ENCODE results near the gene SELENOM. TPM values are rescaled to one million over a fixed set of nuclear protein-coding genes. Genes with fewer than 3 reads are reported as not detected.

The SELENOM gene
- total and polyA plus RNA-seq, 2 of the 8 experiments (the other 6 are each of a cell fraction or from before 2014, with no cell fraction given) = 22.7 to 40.0 TPM

DNA sequence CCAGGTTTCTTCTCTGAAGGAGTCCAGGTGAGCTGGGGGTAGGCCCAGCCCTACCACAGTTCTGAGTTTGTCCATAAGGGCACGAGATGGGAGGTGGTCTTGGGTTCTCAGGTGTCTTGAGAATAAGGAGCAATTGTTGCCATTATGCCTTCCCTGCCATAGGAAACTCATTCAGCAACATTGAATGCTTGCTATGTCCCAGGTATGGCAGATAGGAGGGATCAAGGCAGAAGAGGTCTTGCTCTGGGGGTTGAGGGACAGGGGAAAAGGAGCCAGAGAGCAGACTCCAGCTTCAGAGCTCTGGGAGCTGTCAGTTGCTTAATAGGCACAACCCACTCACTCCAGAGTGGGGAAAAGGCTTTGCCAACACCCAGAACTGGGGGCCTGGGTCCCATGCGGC lies 4.3 kb downstream of the SELENOM start:
- H3K36me3 ChIP-seq (ENCODE audit: control insufficient read depth in 2 of 4, insufficient read depth in 4 of 4, low read length in 3 of 4) = no peaks in the 10 kb centered on the region
- H2BK120ac ChIP-seq (replicated peaks; ENCODE audit: low read depth, low read length) = no peak overlapping the region
- H2AFZ ChIP-seq (ENCODE audit: low read length) = no peak overlapping the region
- CTCF ChIA-PET (ENCODE audit: partially characterized antibody) = interaction anchor here (0.7 to 16.8 kb wide), 7 partner anchors 10 to 360 kb away, joined by 3 to 207 read pairs (median 5); partner anchors contain the start of gene SMTN
- H3K23me2 ChIP-seq (ENCODE audit: low read depth, low read length) = peaks cover 12% of the 10 kb centered on the region; the same call in 1 of the 2 replicates
- H4K91ac ChIP-seq (replicated peaks; ENCODE audit: insufficient read length, low read length) = no peak overlapping the region
- H3K4me1 ChIP-seq (replicated peaks in 1 of 4; ENCODE audit: control insufficient read depth in 3 of 4, insufficient read depth in 4 of 4, low read length in 3 of 4) = peaks cover under 1 to 25% (median 18%) of the 10 kb centered on the region in 4 experiments
- H2BK12ac ChIP-seq (ENCODE audit: low read depth, low read length) = no peak overlapping the region
- no peak overlapping the region for H3K27ac ChIP-seq (ENCODE audit: low read depth, low read length)
- peaks cover 10 to 23% (median 22%) of the 10 kb centered on the region in 4 experiments for H3K27me3 ChIP-seq (replicated peaks in 1 of 4; ENCODE audit: control insufficient read depth in 3 of 4, extremely low read depth in 1 of 4, insufficient read depth in 3 of 4, low read length in 3 of 4)
- no peak overlapping the region for H3K9ac ChIP-seq (replicated peaks in 1 of 4; ENCODE audit: extremely low read depth in 1 of 4, low read depth in 3 of 4, low read length in 3 of 4)
- FAIRE-seq (no peak), DNase-seq (ENCODE audit: low read depth in 1 of 2, low spot score in 2 of 2) (no peak)
- no peaks in the 10 kb centered on the region for H3K79me2 ChIP-seq (ENCODE audit: control insufficient read depth in 1 of 2, insufficient read depth in 2 of 2, low read length in 2 of 2)
- no peaks in the 10 kb centered on the region for H3K9me3 ChIP-seq (ENCODE audit: insufficient read depth in 2 of 2, low read depth in 1 of 2, low read length in 1 of 2)
- H3K79me1 ChIP-seq (ENCODE audit: low read depth, low read length) = no peaks in the 10 kb centered on the region; the same call in 1 of the 2 replicates
- POLR2A ChIA-PET (ENCODE audit: partially characterized antibody) = interaction anchor here (1.0 to 2.3 kb wide), 4 partner anchors 18 to 39 kb away, joined by 4 to 25 read pairs (median 4); partner anchors contain the start of gene PLA2G3
- H2BK15ac ChIP-seq (ENCODE audit: low read length) = no peak overlapping the region
- no peak overlapping the region for H4K5ac ChIP-seq (ENCODE audit: insufficient read length, low read depth, low read length)
- H4K20me1 ChIP-seq (replicated peaks in 1 of 2; ENCODE audit: control insufficient read depth in 1 of 2, insufficient read depth in 2 of 2, low read length in 2 of 2) = peaks cover 0 to 8% of the 10 kb centered on the region in 2 experiments
- H2AK5ac ChIP-seq (ENCODE audit: low read depth, low read length) = no peak overlapping the region
- no peak overlapping the region for H2BK20ac ChIP-seq (ENCODE audit: low read length)
- WGBS, 2 experiments (ENCODE audit: extremely low coverage in 1 of 2, insufficient coverage in 1 of 2, insufficient read length in 1 of 2, insufficient replicate concordance in 2 of 2, low coverage in 1 of 2, low lambda C conversion rate in 2 of 2, missing lambda C conversion rate in 1 of 2) = 89% methylated on average over 2 of the region's 2 CpGs; no CpG with 5 or more reads in 1 of the 2 experiments
- no peak overlapping the region for H4K8ac ChIP-seq (ENCODE audit: extremely low read depth, insufficient read depth, low read length)
- H3K14ac ChIP-seq (ENCODE audit: insufficient read length) = no peak overlapping the region
- no peak overlapping the region for H3K23ac ChIP-seq (ENCODE audit: insufficient read length)
- no peak overlapping the region for H3K4me2 ChIP-seq (ENCODE audit: insufficient read depth in 1 of 2, low read depth in 2 of 2, low read length in 2 of 2)
- H3K56ac ChIP-seq (replicated peaks; ENCODE audit: insufficient read length, low read depth, low read length) = no peak overlapping the region
- H2BK5ac ChIP-seq (ENCODE audit: low read depth, low read length) = no peak overlapping the region
- H3K4me3 ChIP-seq (ENCODE audit: extremely low read depth in 1 of 4, insufficient read depth in 2 of 4, low read depth in 3 of 4, low read length in 4 of 4) = no peak overlapping the region
- H3K4ac ChIP-seq (replicated peaks; ENCODE audit: insufficient read length, low read depth, low read length) = no peak overlapping the region
- H3K18ac ChIP-seq (ENCODE audit: extremely low read depth, low read length) = no peak overlapping the region
- TF ChIP-seq CREB1 (IDR thresholded peaks at IDR 0.05) = no peak
- TF ChIP-seq, protein P1, sequence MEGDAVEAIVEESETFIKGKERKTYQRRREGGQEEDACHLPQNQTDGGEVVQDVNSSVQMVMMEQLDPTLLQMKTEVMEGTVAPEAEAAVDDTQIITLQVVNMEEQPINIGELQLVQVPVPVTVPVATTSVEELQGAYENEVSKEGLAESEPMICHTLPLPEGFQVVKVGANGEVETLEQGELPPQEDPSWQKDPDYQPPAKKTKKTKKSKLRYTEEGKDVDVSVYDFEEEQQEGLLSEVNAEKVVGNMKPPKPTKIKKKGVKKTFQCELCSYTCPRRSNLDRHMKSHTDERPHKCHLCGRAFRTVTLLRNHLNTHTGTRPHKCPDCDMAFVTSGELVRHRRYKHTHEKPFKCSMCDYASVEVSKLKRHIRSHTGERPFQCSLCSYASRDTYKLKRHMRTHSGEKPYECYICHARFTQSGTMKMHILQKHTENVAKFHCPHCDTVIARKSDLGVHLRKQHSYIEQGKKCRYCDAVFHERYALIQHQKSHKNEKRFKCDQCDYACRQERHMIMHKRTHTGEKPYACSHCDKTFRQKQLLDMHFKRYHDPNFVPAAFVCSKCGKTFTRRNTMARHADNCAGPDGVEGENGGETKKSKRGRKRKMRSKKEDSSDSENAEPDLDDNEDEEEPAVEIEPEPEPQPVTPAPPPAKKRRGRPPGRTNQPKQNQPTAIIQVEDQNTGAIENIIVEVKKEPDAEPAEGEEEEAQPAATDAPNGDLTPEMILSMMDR (IDR thresholded peaks at IDR 0.05; ENCODE audit: control extremely low read depth in 1 of 3, insufficient read depth in 1 of 3, low read depth in 1 of 3, low read length in 3 of 3) = no peak
- TF ChIP-seq POLR2A (IDR thresholded peaks at IDR 0.05; ENCODE audit: control extremely low read depth in 1 of 2, low read depth in 2 of 2, low read length in 2 of 2) = no peak
- no peak for TF ChIP-seq CBX8 (IDR thresholded peaks at IDR 0.05; ENCODE audit: borderline replicate concordance, low read depth, low read length)
- no peak for TF ChIP-seq POU5F1 (IDR thresholded peaks at IDR 0.05; ENCODE audit: low read depth, low read length)
- no peak for TF ChIP-seq EZH2 (IDR thresholded peaks at IDR 0.05; ENCODE audit: low read depth, low read length, severe bottlenecking)
- no peak for TF ChIP-seq SAP30 (IDR thresholded peaks at IDR 0.05; ENCODE audit: insufficient read depth, insufficient replicate concordance, low read length)
